ENCODE data around the gene RYR2. TPM values are rescaled to one million over a fixed set of nuclear protein-coding genes. Genes with fewer than 3 reads are reported as not detected.

The RYR2 gene
- total RNA-seq, 6 donors from 2014 or later = 1.8 to 23.0 (median 3.7) TPM

DNA sequence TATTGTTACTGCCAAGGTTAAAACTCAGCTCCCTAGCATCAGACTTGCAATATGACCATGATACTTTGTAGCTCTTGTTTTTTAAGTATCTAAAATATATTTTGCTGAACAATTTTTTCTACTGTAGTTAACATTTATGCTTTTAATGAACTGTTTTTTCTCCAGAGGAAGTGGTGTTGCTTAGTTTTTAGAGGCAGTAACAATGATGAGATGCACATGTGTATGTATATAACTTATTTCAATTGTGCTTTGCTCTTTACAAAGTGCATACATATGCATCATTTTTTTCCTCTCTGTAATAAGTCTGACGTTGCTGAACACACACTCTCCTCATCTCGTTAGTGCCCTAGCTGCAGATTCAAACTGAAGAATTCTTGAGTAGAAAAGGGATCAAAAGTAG, 430.0 kb downstream of the RYR2 start:
- ATAC-seq (ENCODE audit: low FRiP score in 2 of 2) (no peak), DNase-seq (no peak)
- no peak for TF ChIP-seq POLR2AphosphoS5 (IDR thresholded peaks at IDR 0.05)
- TF ChIP-seq, protein P1, sequence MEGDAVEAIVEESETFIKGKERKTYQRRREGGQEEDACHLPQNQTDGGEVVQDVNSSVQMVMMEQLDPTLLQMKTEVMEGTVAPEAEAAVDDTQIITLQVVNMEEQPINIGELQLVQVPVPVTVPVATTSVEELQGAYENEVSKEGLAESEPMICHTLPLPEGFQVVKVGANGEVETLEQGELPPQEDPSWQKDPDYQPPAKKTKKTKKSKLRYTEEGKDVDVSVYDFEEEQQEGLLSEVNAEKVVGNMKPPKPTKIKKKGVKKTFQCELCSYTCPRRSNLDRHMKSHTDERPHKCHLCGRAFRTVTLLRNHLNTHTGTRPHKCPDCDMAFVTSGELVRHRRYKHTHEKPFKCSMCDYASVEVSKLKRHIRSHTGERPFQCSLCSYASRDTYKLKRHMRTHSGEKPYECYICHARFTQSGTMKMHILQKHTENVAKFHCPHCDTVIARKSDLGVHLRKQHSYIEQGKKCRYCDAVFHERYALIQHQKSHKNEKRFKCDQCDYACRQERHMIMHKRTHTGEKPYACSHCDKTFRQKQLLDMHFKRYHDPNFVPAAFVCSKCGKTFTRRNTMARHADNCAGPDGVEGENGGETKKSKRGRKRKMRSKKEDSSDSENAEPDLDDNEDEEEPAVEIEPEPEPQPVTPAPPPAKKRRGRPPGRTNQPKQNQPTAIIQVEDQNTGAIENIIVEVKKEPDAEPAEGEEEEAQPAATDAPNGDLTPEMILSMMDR (IDR thresholded peaks at IDR 0.05) = no peak
- TF ChIP-seq EP300 (IDR thresholded peaks at IDR 0.05) = no peak
- no peak for TF ChIP-seq POLR2A (IDR thresholded peaks at IDR 0.05)
- Histone ChIP-seq H3K4me1 (no peaks in the 10 kb centered on the region), H3K36me3 (no peaks in the 10 kb centered on the region), H3K4me3 (no peak overlapping the region), H3K27me3 (no peaks in the 10 kb centered on the region), H3K9me3 (no peaks in the 10 kb centered on the region), H3K27ac (no peak overlapping the region)
- WGBS, 2 donors = 30 to 32% methylated on average over 2 of the region's 2 CpGs

DNA sequence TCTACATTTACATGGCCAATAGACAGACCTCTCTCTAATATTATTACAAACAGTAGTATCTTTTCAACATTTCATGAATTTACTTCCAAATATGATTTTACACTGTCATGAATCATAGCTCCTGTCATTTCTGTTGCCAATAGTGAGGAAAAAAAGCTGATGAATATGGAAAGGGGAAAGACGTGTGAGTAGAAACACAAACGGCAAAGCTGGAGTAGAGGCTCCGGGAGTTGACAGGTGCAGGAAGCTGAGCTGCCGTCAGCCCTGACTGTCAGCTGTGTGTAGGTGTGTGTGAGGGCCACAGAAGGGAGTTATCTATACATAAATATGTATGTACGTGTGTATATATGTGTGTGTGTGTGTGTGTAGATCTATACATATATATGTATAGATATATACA, 431.9 kb downstream of the RYR2 start:
- DNase-seq (no peak), ATAC-seq (ENCODE audit: low FRiP score in 2 of 2) (no peak)
- Histone ChIP-seq H3K27ac (no peak overlapping the region), H3K9me3 (no peaks in the 10 kb centered on the region), H3K27me3 (no peaks in the 10 kb centered on the region), H3K36me3 (no peaks in the 10 kb centered on the region), H3K4me3 (no peak overlapping the region), H3K4me1 (no peaks in the 10 kb centered on the region)
- WGBS, 2 donors = 85 to 87% methylated on average over 5 of the region's 5 CpGs
- TF ChIP-seq, protein P1 (IDR thresholded peaks at IDR 0.05) = no peak
- TF ChIP-seq EP300 (IDR thresholded peaks at IDR 0.05) (no peak), POLR2AphosphoS5 (IDR thresholded peaks at IDR 0.05) (no peak), POLR2A (IDR thresholded peaks at IDR 0.05) (no peak)

DNA sequence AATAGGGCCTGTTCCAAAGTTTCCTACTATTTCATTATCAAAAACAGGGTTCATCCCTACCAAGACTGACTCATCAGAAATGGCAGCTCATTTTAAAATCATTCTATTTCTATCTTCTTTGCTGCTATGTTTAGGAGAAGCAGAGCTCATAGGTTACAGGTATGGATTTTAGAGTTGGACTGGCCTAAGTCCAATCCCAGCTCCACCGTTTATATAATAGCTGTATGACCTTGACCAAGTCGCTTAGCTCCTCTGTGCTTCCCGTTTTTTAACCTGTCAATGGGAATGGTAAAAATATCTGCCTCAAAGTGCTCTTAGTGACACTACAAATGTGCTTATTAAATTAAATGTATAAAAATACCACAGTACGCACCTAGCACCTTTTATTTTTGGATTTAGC, 436.1 kb downstream of the RYR2 start:
- Histone ChIP-seq H3K27ac (no peak overlapping the region), H3K36me3 (no peaks in the 10 kb centered on the region), H3K4me1 (no peaks in the 10 kb centered on the region), H3K27me3 (no peaks in the 10 kb centered on the region), H3K4me3 (no peak overlapping the region), H3K9me3 (no peaks in the 10 kb centered on the region)
- ATAC-seq (ENCODE audit: low FRiP score in 2 of 2) (no peak), DNase-seq (no peak)
- WGBS, 2 donors = 72 to 74% methylated on average over 4 of the region's 4 CpGs
- TF ChIP-seq POLR2A (IDR thresholded peaks at IDR 0.05) (no peak), EP300 (IDR thresholded peaks at IDR 0.05) (no peak), POLR2AphosphoS5 (IDR thresholded peaks at IDR 0.05) (no peak)
- TF ChIP-seq, protein P1 (IDR thresholded peaks at IDR 0.05) = no peak

DNA sequence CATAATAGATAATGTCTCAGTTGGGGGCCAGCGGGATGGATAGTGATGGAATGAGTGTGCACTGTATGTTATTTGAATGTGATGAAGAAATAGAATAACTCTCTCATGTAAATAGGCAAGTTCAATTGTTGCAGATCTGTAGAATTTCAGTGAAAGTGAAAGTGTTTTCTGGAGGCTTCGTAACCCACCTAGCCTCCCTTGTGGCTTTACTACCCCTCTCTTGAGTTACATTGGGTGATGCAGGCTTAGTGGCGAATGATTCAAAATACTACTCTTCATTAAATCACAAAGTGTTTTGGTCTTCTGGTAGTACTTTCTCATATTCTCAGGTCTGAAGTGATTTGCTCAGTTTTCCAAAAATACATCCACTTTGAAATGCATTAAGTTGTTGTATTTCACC, 436.9 kb downstream of the RYR2 start:
- TF ChIP-seq POLR2A (IDR thresholded peaks at IDR 0.05) (no peak), POLR2AphosphoS5 (IDR thresholded peaks at IDR 0.05) (no peak), EP300 (IDR thresholded peaks at IDR 0.05) (no peak)
- TF ChIP-seq, protein P1 (IDR thresholded peaks at IDR 0.05) = no peak

DNA sequence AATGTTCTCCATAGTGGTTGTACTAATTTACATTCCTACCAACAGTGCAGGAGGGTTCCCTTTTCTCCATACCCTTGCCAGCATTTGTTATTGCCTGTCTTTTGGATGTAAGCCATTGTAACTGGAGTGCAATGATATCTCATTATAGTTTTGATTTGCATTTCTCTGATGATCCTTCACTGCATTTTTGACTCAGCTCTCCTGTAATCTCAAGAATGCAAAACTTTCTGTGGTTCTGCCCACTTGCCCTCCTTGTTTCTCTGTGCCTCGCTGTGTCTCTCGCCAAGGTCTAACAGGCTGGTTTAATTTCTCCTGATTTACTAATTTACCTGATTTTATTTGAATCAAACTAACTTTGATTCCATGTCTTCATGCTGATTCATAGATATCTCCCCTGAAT, 440.8 kb downstream of the RYR2 start:
- Histone ChIP-seq H3K27ac (no peak overlapping the region), H3K36me3 (no peaks in the 10 kb centered on the region), H3K27me3 (no peaks in the 10 kb centered on the region), H3K4me1 (no peaks in the 10 kb centered on the region), H3K9me3 (no peaks in the 10 kb centered on the region), H3K4me3 (no peak overlapping the region)
- no peak for ATAC-seq (ENCODE audit: low FRiP score in 2 of 2)
- no peak for TF ChIP-seq EP300 (IDR thresholded peaks at IDR 0.05)
- TF ChIP-seq POLR2A (IDR thresholded peaks at IDR 0.05) = no peak
- TF ChIP-seq, protein P1 (IDR thresholded peaks at IDR 0.05) = no peak
- no peak for TF ChIP-seq POLR2AphosphoS5 (IDR thresholded peaks at IDR 0.05)
- 81 to 88% methylated on average over 2 of the region's 2 CpGs for WGBS, 2 donors
- DNase-seq = no peak

More for the DNA sequence above, 436.9 kb downstream of the RYR2 start:
- Histone ChIP-seq H3K9me3 (no peaks in the 10 kb centered on the region), H3K36me3 (no peaks in the 10 kb centered on the region), H3K4me3 (no peak overlapping the region), H3K27ac (no peak overlapping the region), H3K27me3 (no peaks in the 10 kb centered on the region), H3K4me1 (no peaks in the 10 kb centered on the region)
- WGBS, 2 donors = 80 to 83% methylated on average over 3 of the region's 3 CpGs
- ATAC-seq (ENCODE audit: low FRiP score in 2 of 2) (no peak), DNase-seq (no peak)
